Activated T-helper 2 cell treated with anti-CD3 and anti-CD28 coated beads, Interferon-gamma antibody, Interleukin-2, Interleukin-4, amounts not matched to agents 10 μg/mL and 5 μg/mL and 100 μg/mL, durations not matched to agents 14 hours and 24 hours and 36 hours (primary cell): ENCODE data around the gene P2RY14. TPM values are rescaled to one million over a fixed set of nuclear protein-coding genes. Genes with fewer than 3 reads are reported as not detected.

Experiments
- DNase-seq: peaks from one replicate; pipeline ENCODE4 v3.0.0; 2021; ENCODE audit warnings: low spot score
- H3K27ac Mint-ChIP-seq: one replicate; pipeline ENCODE4 v1.8.0; 2021; ENCODE audit warnings: mixed read lengths
- H3K27me3 Mint-ChIP-seq: one replicate; pipeline ENCODE4 v1.8.0; 2021; ENCODE audit warnings: low read depth, mixed read lengths
- H3K36me3 Mint-ChIP-seq: one replicate; pipeline ENCODE4 v1.8.0; 2021; ENCODE audit warnings: low read depth, mixed read lengths
- H3K4me1 Mint-ChIP-seq: one replicate; pipeline ENCODE4 v1.8.0; 2021; ENCODE audit warnings: low read depth, mixed read lengths
- H3K4me3 Mint-ChIP-seq: one replicate; pipeline ENCODE4 v1.8.0; 2021; ENCODE audit warnings: low read depth, mild to moderate bottlenecking, moderate library complexity, mixed read lengths
- H3K9me3 Mint-ChIP-seq: one replicate; pipeline ENCODE4 v1.8.0; 2021; ENCODE audit warnings: mixed read lengths
- intact Hi-C: fragments of 100-400 bp; cut with micrococcal nuclease; formaldehyde crosslinking; loops from one replicate; pipeline ENCODE4 v1.15.1; 2023
- total RNA-seq: library from RNA; stranded (reverse); gene quantifications from 2 replicates; pipeline ENCODE4 v1.2.3, GENCODE V29; 2022

The P2RY14 gene
- total RNA-seq, 1 donor from 2014 or later: 0.18 TPM

GRCh38 chr3:151314137-151314536, 35.8 kb upstream of the P2RY14 start:
- H3K27me3 Mint-ChIP-seq: no peaks in the 10 kb centered on the region
- DNase-seq: no peak
- H3K4me3 Mint-ChIP-seq: no peak overlapping the region
- H3K36me3 Mint-ChIP-seq: peaks cover 4% of the 10 kb centered on the region
- H3K27ac Mint-ChIP-seq: no peak overlapping the region
- no peaks in the 10 kb centered on the region for H3K9me3 Mint-ChIP-seq
- intact Hi-C loops: loop anchor here (10.0 kb wide), 1 partner anchor 811 kb away; no protein-coding TSS in a partner anchor
- H3K4me1 Mint-ChIP-seq: peaks cover 44% of the 10 kb centered on the region

GRCh38 chr3:151312972-151313371, 34.6 kb upstream of the P2RY14 start:
- Mint-ChIP-seq H3K27ac (no peak overlapping the region), H3K4me3 (no peak overlapping the region), H3K9me3 (no peaks in the 10 kb centered on the region), H3K27me3 (no peaks in the 10 kb centered on the region), H3K36me3 (peaks cover 4% of the 10 kb centered on the region), H3K4me1 (peaks cover 46% of the 10 kb centered on the region)
- no peak for DNase-seq
- intact Hi-C loops: loop anchor here (10.0 kb wide), 1 partner anchor 812 kb away; no protein-coding TSS in a partner anchor

GRCh38 chr3:151309566-151309965, 31.2 kb upstream of the P2RY14 start:
- no peak for DNase-seq
- intact Hi-C loops: loop anchor here (5.0 to 10.0 kb wide), 8 partner anchors 547 to 1385 kb away; partner anchors contain the start of genes EIF2A, SERP1, SIAH2 and SUCNR1
- H3K36me3 Mint-ChIP-seq: peaks cover 4% of the 10 kb centered on the region
- H3K27me3 Mint-ChIP-seq: no peaks in the 10 kb centered on the region
- H3K9me3 Mint-ChIP-seq: no peaks in the 10 kb centered on the region
- H3K4me3 Mint-ChIP-seq: no peak overlapping the region
- peaks cover 57% of the 10 kb centered on the region for H3K4me1 Mint-ChIP-seq
- H3K27ac Mint-ChIP-seq: no peak overlapping the region

- H3K27ac Mint-ChIP-seq: peak overlapping the region; percentile 84
- no peak overlapping the region for H3K4me3 Mint-ChIP-seq
- DNase-seq: no peak
- intact Hi-C loops: loop anchor here (5.0 to 10.0 kb wide), 8 partner anchors 546 to 1387 kb away; partner anchors contain the start of genes EIF2A, SERP1, SIAH2 and SUCNR1
- peaks cover 8% of the 10 kb centered on the region for H3K36me3 Mint-ChIP-seq
- H3K27me3 Mint-ChIP-seq: no peaks in the 10 kb centered on the region
- peaks cover 65% of the 10 kb centered on the region for H3K4me1 Mint-ChIP-seq
- H3K9me3 Mint-ChIP-seq: no peaks in the 10 kb centered on the region
These were observed 29.5 kb upstream of the P2RY14 start for GRCh38 chr3:151307583-151308488.

- H3K27ac Mint-ChIP-seq: peak overlapping the region; percentile 88
- no peaks in the 10 kb centered on the region for H3K27me3 Mint-ChIP-seq
- H3K4me1 Mint-ChIP-seq: peaks cover 70% of the 10 kb centered on the region
- no peak for DNase-seq
- no peak overlapping the region for H3K4me3 Mint-ChIP-seq
- intact Hi-C loops: loop anchor here (5.0 to 10.0 kb wide), 8 partner anchors 545 to 1388 kb away; partner anchors contain the start of genes EIF2A, SERP1, SIAH2 and SUCNR1
- H3K36me3 Mint-ChIP-seq: peaks cover 5% of the 10 kb centered on the region
- no peaks in the 10 kb centered on the region for H3K9me3 Mint-ChIP-seq
These were observed 28.8 kb upstream of the P2RY14 start for GRCh38 chr3:151307131-151307530.

GRCh38 chr3:151306168-151306810, 27.9 kb upstream of the P2RY14 start:
- Mint-ChIP-seq H3K4me1 (peaks cover 78% of the 10 kb centered on the region), H3K9me3 (no peaks in the 10 kb centered on the region), H3K36me3 (peaks cover 5% of the 10 kb centered on the region), H3K27me3 (no peaks in the 10 kb centered on the region), H3K27ac (peak overlapping the region; percentile 88), H3K4me3 (peak overlapping the region; percentile 46)
- intact Hi-C loops: loop anchor here (5.0 to 10.0 kb wide), 8 partner anchors 544 to 1389 kb away; partner anchors contain the start of genes EIF2A, SERP1, SIAH2 and SUCNR1
- no peak for DNase-seq

GRCh38 chr3:151305775-151306151, 27.4 kb upstream of the P2RY14 start:
- Mint-ChIP-seq H3K36me3 (peaks cover 5% of the 10 kb centered on the region), H3K9me3 (no peaks in the 10 kb centered on the region), H3K4me3 (peak overlapping the region; percentile 46), H3K4me1 (peaks cover 83% of the 10 kb centered on the region), H3K27me3 (no peaks in the 10 kb centered on the region), H3K27ac (peak overlapping the region; percentile 88)
- DNase-seq: no peak
- intact Hi-C loops: loop anchor here (1.0 to 10.0 kb wide), 15 partner anchors 11 to 1389 kb away; partner anchors contain the start of genes EIF2A, GPR87, SERP1 and SIAH2

GRCh38 chr3:151305060-151305774, 26.9 kb upstream of the P2RY14 start:
- no peak for DNase-seq
- Mint-ChIP-seq H3K27ac (peak overlapping the region; percentile 88), H3K36me3 (peaks cover 5% of the 10 kb centered on the region), H3K4me3 (no peak overlapping the region), H3K9me3 (no peaks in the 10 kb centered on the region), H3K4me1 (peaks cover 85% of the 10 kb centered on the region), H3K27me3 (no peaks in the 10 kb centered on the region)
- intact Hi-C loops: loop anchor here (1.0 to 10.0 kb wide), 15 partner anchors 11 to 1390 kb away; partner anchors contain the start of genes EIF2A, GPR87, SERP1 and SIAH2

GRCh38 chr3:151303751-151304150, 25.4 kb upstream of the P2RY14 start:
- H3K27ac Mint-ChIP-seq: peak overlapping the region; percentile 49
- no peaks in the 10 kb centered on the region for H3K9me3 Mint-ChIP-seq
- DNase-seq: no peak
- peaks cover 5% of the 10 kb centered on the region for H3K36me3 Mint-ChIP-seq
- no peak overlapping the region for H3K4me3 Mint-ChIP-seq
- peaks cover 73% of the 10 kb centered on the region for H3K4me1 Mint-ChIP-seq
- intact Hi-C loops: loop anchor here (10.0 kb wide), 4 partner anchors 571 to 1391 kb away; partner anchors contain the start of genes EIF2A, SERP1 and SUCNR1
- H3K27me3 Mint-ChIP-seq: no peaks in the 10 kb centered on the region

- no peak for DNase-seq
- peaks cover 2% of the 10 kb centered on the region for H3K27me3 Mint-ChIP-seq
- H3K27ac Mint-ChIP-seq: peak overlapping the region; percentile 28
- no peaks in the 10 kb centered on the region for H3K9me3 Mint-ChIP-seq
- H3K4me3 Mint-ChIP-seq: no peak overlapping the region
- intact Hi-C loops: loop anchor here (2.0 to 10.0 kb wide), 5 partner anchors 77 to 1393 kb away; partner anchors contain the start of genes EIF2A, SERP1 and SUCNR1
- H3K4me1 Mint-ChIP-seq: peaks cover 55% of the 10 kb centered on the region
- peaks cover 5% of the 10 kb centered on the region for H3K36me3 Mint-ChIP-seq
These were observed 23.4 kb upstream of the P2RY14 start for GRCh38 chr3:151301787-151302186.

- peaks cover 5% of the 10 kb centered on the region for H3K36me3 Mint-ChIP-seq
- H3K4me3 Mint-ChIP-seq: no peak overlapping the region
- peaks cover 4% of the 10 kb centered on the region for H3K27me3 Mint-ChIP-seq
- peaks cover 42% of the 10 kb centered on the region for H3K4me1 Mint-ChIP-seq
- H3K9me3 Mint-ChIP-seq: no peaks in the 10 kb centered on the region
- H3K27ac Mint-ChIP-seq: peak overlapping the region; percentile 42
- intact Hi-C loops: loop anchor here (2.0 to 10.0 kb wide), 5 partner anchors 78 to 1394 kb away; partner anchors contain the start of genes EIF2A, SERP1 and SUCNR1
- no peak for DNase-seq
These were observed 22.2 kb upstream of the P2RY14 start for GRCh38 chr3:151300539-151300938.

GRCh38 chr3:151299006-151299405, 20.7 kb upstream of the P2RY14 start:
- Mint-ChIP-seq H3K4me3 (no peak overlapping the region), H3K9me3 (no peaks in the 10 kb centered on the region), H3K27ac (no peak overlapping the region), H3K36me3 (peaks cover 5% of the 10 kb centered on the region), H3K4me1 (peaks cover 32% of the 10 kb centered on the region), H3K27me3 (peaks cover 4% of the 10 kb centered on the region)
- intact Hi-C loops: loop anchor here (10.0 kb wide), 1 partner anchor 126 kb away; no protein-coding TSS in a partner anchor
- no peak for DNase-seq
